HepG2 (cell line): ENCODE results near the gene AMN. TPM values are rescaled to one million over a fixed set of nuclear protein-coding genes. Genes with fewer than 3 reads are reported as not detected.

Experiments used
- ATAC-seq: fragments of 200-7000 bp; cut with Tn5 transposase; 3 replicates; pipeline ENCODE4 v1.9.1; 2020; ENCODE audit warnings: mild to moderate bottlenecking, moderate library complexity
- BruUV-seq: library from RNA; stranded (reverse); fragments of 400-500 nt; replicated peaks from 2 replicates; lab custom pipeline; 2021; lab: Mats Ljungman, UMichigan
- CTCF ChIA-PET: fragments of 300-600 bp; formaldehyde crosslinking; extraction: SDS; loops from one replicate; lab custom pipeline; 2021; ENCODE audit warnings: low total read pairs, inconsistent platforms, low intra/inter-chr PET ratio; lab: Yijun Ruan, JAX
- POLR2A ChIA-PET: fragments of 350-600 bp; sonication (Branson Sonifier 250); formaldehyde crosslinking; loops from one replicate; lab custom pipeline; 2020; ENCODE audit warnings: antibody characterized with exemption, inconsistent platforms; lab: Yijun Ruan, JAX
- DNase-seq: peaks from one replicate; pipeline ENCODE4 v3.0.0-alpha.2; 2015; ENCODE audit warnings: low spot score
- FAIRE-seq: peaks from 3 replicates; lab custom pipeline; 2011; peaks lifted over from hg19 to GRCh38; lab: Jason Lieb, UNC
- H2AFZ ChIP-seq: one replicate; pipeline ENCODE4 v1.6.1; 2011; ENCODE audit warnings: low read length, inconsistent platforms
- H3K27ac ChIP-seq: fragments of 300-600 bp; 3 replicates; pipeline ENCODE4 v1.8.0; 2011; ENCODE audit warnings: mixed run types, mild to moderate bottlenecking, mixed read lengths, low read length, inconsistent platforms; ENCODE audit not compliant: insufficient read depth; ENCODE audit errors: extremely low read length
- H3K27me3 ChIP-seq, 2 experiments: fragments of 200-600 bp in 1 of 2; 2 replicates in 1 of 2; 3 replicates in 1 of 2; pipeline versions ENCODE4 v1.6.0 to v1.8.0; 2011; ENCODE audit warnings: low read length in 2 of 2, mild to moderate bottlenecking in 2 of 2, moderate library complexity in 2 of 2, inconsistent platforms in 1 of 2; ENCODE audit not compliant: insufficient read depth in 2 of 2, control insufficient read depth in 1 of 2
- H3K36me3 ChIP-seq, 2 experiments: fragments of 200-600 bp in 1 of 2; replicated peaks in 1 of 2; 2 replicates in 1 of 2; 3 replicates in 1 of 2; pipeline versions ENCODE4 v1.5.1 to v1.8.0; 2011; ENCODE audit warnings: low read length in 2 of 2, inconsistent platforms in 1 of 2; ENCODE audit not compliant: insufficient read depth in 2 of 2, control insufficient read depth in 1 of 2
- H3K4me1 ChIP-seq: 2 replicates; pipeline ENCODE4 v1.5.1; 2012; ENCODE audit warnings: low read length, inconsistent platforms; ENCODE audit not compliant: insufficient read depth
- H3K4me2 ChIP-seq: 2 replicates; pipeline ENCODE4 v1.6.0; 2011; ENCODE audit warnings: low read depth, low read length, inconsistent platforms
- H3K4me3 ChIP-seq, 3 experiments: fragments of 200-600 bp in 1 of 3; sonication (generic), shearing (Covaris generic) in 1 of 3; replicated peaks in 1 of 3; 2 replicates each; pipeline ENCODE4 v1.5.1; 2011 to 2016; ENCODE audit warnings: low read length in 3 of 3, inconsistent platforms in 2 of 3, low read depth in 2 of 3, mild to moderate bottlenecking in 2 of 3, control low read depth in 1 of 3, mixed read lengths in 1 of 3; ENCODE audit not compliant: insufficient read depth in 1 of 3
- H3K79me2 ChIP-seq: one replicate; pipeline ENCODE4 v1.6.1; 2011; ENCODE audit warnings: low read length, inconsistent platforms; ENCODE audit not compliant: insufficient read depth
- H3K9ac ChIP-seq: 2 replicates; pipeline ENCODE4 v1.6.0; 2011; ENCODE audit warnings: mild to moderate bottlenecking, low read depth, low read length, inconsistent platforms; ENCODE audit not compliant: insufficient read depth
- H3K9me3 ChIP-seq: 2 replicates; pipeline ENCODE4 v1.5.1; 2012; ENCODE audit warnings: mild to moderate bottlenecking, low read length
- H4K20me1 ChIP-seq: 2 replicates; pipeline ENCODE4 v1.6.0; 2011; ENCODE audit warnings: inconsistent platforms, mild to moderate bottlenecking, low read length, moderate library complexity; ENCODE audit not compliant: insufficient read depth
- ATF1 ChIP-seq: IDR thresholded peaks from 2 replicates; pipeline ENCODE4 v1.6.1; 2016; ENCODE audit warnings: mild to moderate bottlenecking, control low read depth
- EP300 ChIP-seq, 3 experiments: sonication (generic) in 1 of 3; formaldehyde crosslinking in 1 of 3; IDR thresholded peaks; 2 replicates each; pipeline versions ENCODE4 v1.5.1 to v1.6.1; 2011 to 2020; ENCODE audit warnings: low read depth in 2 of 3, low read length in 2 of 3, borderline replicate concordance in 1 of 3, improper control_type of control experiment in 1 of 3, mild to moderate bottlenecking in 1 of 3, missing genetic modification reagents in 1 of 3, moderate library complexity in 1 of 3
- ERF ChIP-seq: IDR thresholded peaks from 2 replicates; pipeline ENCODE4 v1.6.1; 2018; ENCODE audit warnings: missing biosample characterization, missing genetic modification reagents
- NFRKB ChIP-seq: fragments of 450-650 bp; IDR thresholded peaks from 2 replicates; pipeline ENCODE4 v1.6.1; 2017
- PLSCR1 ChIP-seq: sonication (generic); formaldehyde crosslinking; IDR thresholded peaks from 2 replicates; pipeline ENCODE4 v1.5.0; 2020; ENCODE audit warnings: missing genetic modification reagents, mild to moderate bottlenecking, borderline replicate concordance
- RBFOX2 ChIP-seq: fragments of 200-400 bp; formaldehyde crosslinking; IDR thresholded peaks from 2 replicates; pipeline ENCODE4 v1.6.1; 2017; ENCODE audit warnings: low read depth, mild to moderate bottlenecking, low read length
- RBM22 ChIP-seq: fragments of 200-400 bp; formaldehyde crosslinking; optimal IDR thresholded peaks from 2 replicates; pipeline ENCODE3; 2017; ENCODE audit warnings: mild to moderate bottlenecking, low read length, moderate library complexity
- TARDBP ChIP-seq: sonication (generic); formaldehyde crosslinking; IDR thresholded peaks from 2 replicates; pipeline ENCODE4 v1.8.0; 2022; ENCODE audit warnings: mild to moderate bottlenecking, missing genetic modification reagents
- ZFP1 ChIP-seq: IDR thresholded peaks from 2 replicates; pipeline ENCODE4 v1.6.1; 2016
- ZNF160 ChIP-seq: sonication (generic); formaldehyde crosslinking; IDR thresholded peaks from 2 replicates; pipeline ENCODE4 v1.8.0; 2022; ENCODE audit warnings: mild to moderate bottlenecking, inconsistent platforms, missing genetic modification reagents
- ZNF230 ChIP-seq: sonication (generic); formaldehyde crosslinking; IDR thresholded peaks from 2 replicates; pipeline ENCODE4 v1.4.0; 2020; ENCODE audit warnings: mild to moderate bottlenecking, missing genetic modification reagents
- ZSCAN25 ChIP-seq: sonication (generic); formaldehyde crosslinking; IDR thresholded peaks from 2 replicates; pipeline ENCODE4 v1.8.0; 2022; ENCODE audit warnings: mild to moderate bottlenecking, missing genetic modification reagents
- ZSCAN31 ChIP-seq: sonication (generic); formaldehyde crosslinking; IDR thresholded peaks from 2 replicates; pipeline ENCODE4 v1.5.0; 2020; ENCODE audit warnings: low read depth, mild to moderate bottlenecking, missing genetic modification reagents
- WGBS: methylation state at CpG from one replicate; pipeline ENCODE4 v1.1.6; 2017; ENCODE audit warnings: low lambda C conversion rate; 5-methylcytosine and 5-hydroxymethylcytosine counted together
- in situ Hi-C: cut with HindIII; loops from 2 replicates; pipeline ENCODE4 v1.10.0; 2017; ENCODE audit warnings: low pct_unique_long_range_greater_than_20kb; ENCODE audit not compliant: extremely low pct_ligation_motif_present
- intact Hi-C: fragments of 100-400 bp; cut with micrococcal nuclease; formaldehyde crosslinking; loops from one replicate; pipeline ENCODE4 v1.10.0; 2022; ENCODE audit not compliant: unreplicated experiment
- polyA plus RNA-seq, 8 experiments: library from polyadenylated mRNA; depleted of rRNA in 3 of 8; stranded (reverse) in 7 of 8; unstranded in 1 of 8; fragments of >200 nt; fragmentation: Illumina TruSeq in 4 of 8; extraction: Trizol in 4 of 8; gene quantifications; 2 replicates each; pipeline versions ENCODE4 v1.2.1 to v1.2.3, GENCODE V29; 2011 to 2016; ENCODE audit warnings: low read depth in 4 of 8, missing spikeins in 1 of 8, mixed read lengths in 1 of 8; ENCODE audit not compliant: insufficient read depth in 1 of 8
- total RNA-seq, 5 experiments: library from RNA; depleted of rRNA; stranded (reverse); fragments of >200 nt; fragmentation: Illumina TruSeq; extraction: Trizol; gene quantifications; 2 replicates each; pipeline ENCODE4 v1.2.3, GENCODE V29; 2016; ENCODE audit warnings: low read depth in 1 of 5
- TF ChIP-seq, protein P1 (sequence below), 2 experiments: sonication (generic) in 1 of 2; formaldehyde crosslinking in 1 of 2; IDR thresholded peaks; 2 replicates each; pipeline versions ENCODE4 v1.5.1 to v1.6.1; 2011 to 2020; ENCODE audit warnings: borderline replicate concordance in 1 of 2, low read depth in 1 of 2, low read length in 1 of 2, mild to moderate bottlenecking in 1 of 2, missing genetic modification reagents in 1 of 2, moderate library complexity in 1 of 2
- TF ChIP-seq, protein P2 (sequence below): sonication (generic); formaldehyde crosslinking; IDR thresholded peaks from 2 replicates; pipeline ENCODE4 v1.5.1; 2020; ENCODE audit warnings: mild to moderate bottlenecking, missing genetic modification reagents

AMN gene
- total and polyA plus RNA-seq, 2 of the 13 experiments (the other 11 are each of a cell fraction or from before 2014, with no cell fraction given) = 9.8 to 33.1 TPM

DNA sequence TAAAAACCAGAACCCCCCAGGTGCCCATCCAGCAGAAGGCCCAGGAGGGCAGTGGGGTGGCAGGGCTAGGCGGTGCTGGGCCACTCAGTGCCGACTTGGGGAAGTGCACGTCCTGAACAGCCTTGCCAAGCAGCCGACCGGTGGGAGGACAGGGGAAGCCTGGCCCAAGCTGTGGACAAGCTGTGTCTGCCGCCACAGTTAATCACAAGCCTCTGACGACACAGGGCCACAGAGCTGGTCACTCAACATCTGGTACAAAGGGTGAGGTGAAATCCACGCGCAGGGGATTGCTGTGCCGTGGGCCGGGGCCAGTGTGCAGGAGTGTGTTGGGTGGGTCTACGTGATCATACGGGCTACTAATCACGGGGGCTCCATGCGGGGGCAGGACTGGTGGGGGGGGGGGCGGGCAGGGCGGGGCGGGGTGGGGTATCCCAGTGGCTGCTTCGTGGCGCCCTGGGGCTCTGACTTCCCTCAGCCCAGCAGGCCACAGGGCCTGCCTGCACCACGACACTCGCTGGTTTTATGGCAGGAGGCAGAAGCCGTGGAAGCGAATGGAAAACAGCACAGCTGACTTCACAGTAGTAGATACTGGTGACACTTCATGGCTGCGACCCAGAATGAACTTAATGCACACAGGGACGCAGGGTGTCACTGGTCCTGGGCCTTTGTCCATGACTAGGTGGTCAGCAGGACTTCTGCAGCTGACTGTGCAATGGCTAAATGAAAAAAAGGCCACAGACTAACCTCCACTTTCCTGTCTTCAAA, 10.2 kb downstream of the AMN start:
- POLR2A ChIA-PET = no interaction called here
- no peak overlapping the region for H2AFZ ChIP-seq
- FAIRE-seq (no peak), ATAC-seq (0 out of 3 replicates have a peak, but pooled peaks have one; percentile 3), DNase-seq (no peak)
- intact Hi-C loops = no loop called here
- CTCF ChIA-PET = no interaction called here
- H3K4me1 ChIP-seq = peaks cover 9% of the 10 kb centered on the region; the same call in 1 of the 2 replicates
- no peak overlapping the region for H3K27ac ChIP-seq
- no peaks in the 10 kb centered on the region for H3K79me2 ChIP-seq
- no peak overlapping the region for H3K9ac ChIP-seq
- BruUV-seq = no TSS peak
- H3K27me3 ChIP-seq = no peaks in the 10 kb centered on the region
- H3K36me3 ChIP-seq = peaks cover 0 to 3% of the 10 kb centered on the region in 2 experiments; a peak in 2 of 5 replicates
- WGBS = 94% methylated on average over 16 of the region's 26 CpGs
- no peaks in the 10 kb centered on the region for H4K20me1 ChIP-seq
- in situ Hi-C loops = no loop called here
- H3K9me3 ChIP-seq = no peaks in the 10 kb centered on the region
- no peak overlapping the region for H3K4me3 ChIP-seq
- no peak overlapping the region for H3K4me2 ChIP-seq
- TF ChIP-seq ZFP1 (CRISPR knock-in tag) (no peak), TARDBP (CRISPR knock-in tag) (no peak), ZSCAN25 (no peak), ZNF160 (no peak), ZSCAN31 (CRISPR knock-in tag) (no peak), ATF1 (CRISPR knock-in tag) (no peak), ZNF230 (no peak), EP300 (IDR thresholded peaks at IDR 0.05; ENCODE audit: low read depth in 2 of 2, low read length in 2 of 2) (no peak), EP300 (CRISPR knock-in tag; IDR thresholded peaks at IDR 0.05; ENCODE audit: borderline replicate concordance) (no peak), NFRKB (no peak), ERF (CRISPR knock-in tag) (no peak), PLSCR1 (CRISPR knock-in tag) (no peak), RBFOX2 (0 out of 2 replicates have a peak, but pooled peaks have one; percentile 17), RBM22 (peak; percentile 10)
- TF ChIP-seq, protein P1, sequence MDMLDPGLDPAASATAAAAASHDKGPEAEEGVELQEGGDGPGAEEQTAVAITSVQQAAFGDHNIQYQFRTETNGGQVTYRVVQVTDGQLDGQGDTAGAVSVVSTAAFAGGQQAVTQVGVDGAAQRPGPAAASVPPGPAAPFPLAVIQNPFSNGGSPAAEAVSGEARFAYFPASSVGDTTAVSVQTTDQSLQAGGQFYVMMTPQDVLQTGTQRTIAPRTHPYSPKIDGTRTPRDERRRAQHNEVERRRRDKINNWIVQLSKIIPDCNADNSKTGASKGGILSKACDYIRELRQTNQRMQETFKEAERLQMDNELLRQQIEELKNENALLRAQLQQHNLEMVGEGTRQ (IDR thresholded peaks at IDR 0.05; ENCODE audit: low read depth, low read length) = no peak
- TF ChIP-seq, protein P1 (CRISPR knock-in tag; IDR thresholded peaks at IDR 0.05; ENCODE audit: borderline replicate concordance) = no peak
- TF ChIP-seq, protein P2, sequence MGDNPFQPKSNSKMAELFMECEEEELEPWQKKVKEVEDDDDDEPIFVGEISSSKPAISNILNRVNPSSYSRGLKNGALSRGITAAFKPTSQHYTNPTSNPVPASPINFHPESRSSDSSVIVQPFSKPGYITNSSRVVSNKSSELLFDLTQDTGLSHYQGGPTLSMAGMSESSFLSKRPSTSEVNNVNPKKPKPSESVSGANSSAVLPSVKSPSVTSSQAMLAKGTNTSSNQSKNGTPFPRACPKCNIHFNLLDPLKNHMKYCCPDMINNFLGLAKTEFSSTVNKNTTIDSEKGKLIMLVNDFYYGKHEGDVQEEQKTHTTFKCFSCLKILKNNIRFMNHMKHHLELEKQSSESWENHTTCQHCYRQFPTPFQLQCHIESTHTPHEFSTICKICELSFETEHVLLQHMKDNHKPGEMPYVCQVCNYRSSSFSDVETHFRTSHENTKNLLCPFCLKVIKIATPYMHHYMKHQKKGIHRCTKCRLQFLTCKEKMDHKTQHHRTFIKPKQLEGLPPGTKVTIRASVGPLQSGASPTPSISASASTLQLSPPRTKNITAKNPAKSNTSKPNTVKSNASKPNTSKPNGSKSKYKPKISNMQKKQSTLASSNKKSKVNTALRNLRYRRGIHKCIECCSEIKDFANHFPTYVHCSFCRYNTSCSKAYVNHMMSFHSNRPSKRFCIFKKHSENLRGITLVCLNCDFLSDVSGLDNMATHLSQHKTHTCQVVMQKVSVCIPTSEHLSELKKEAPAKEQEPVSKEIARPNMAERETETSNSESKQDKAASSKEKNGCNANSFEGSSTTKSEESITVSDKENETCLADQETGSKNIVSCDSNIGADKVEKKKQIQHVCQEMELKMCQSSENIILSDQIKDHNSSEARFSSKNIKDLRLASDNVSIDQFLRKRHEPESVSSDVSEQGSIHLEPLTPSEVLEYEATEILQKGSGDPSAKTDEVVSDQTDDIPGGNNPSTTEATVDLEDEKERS = no peak
